ENCODE results near the gene EML2.
"Not testable (repeated sequence)": the region's sequence is repeated elsewhere in the genome, so short reads cannot be mapped to it uniquely, and the experiment has no call there.

The EML2 gene

GRCh38 chr19:45615795-45616703 is 23.1 kb downstream of the EML2 start:
- peak; percentile 92 for DNase-seq (ENCODE audit: low read depth)
- no peak overlapping the region for H3K4me3 ChIP-seq (replicated peaks; ENCODE audit: low read depth, low read length)

GRCh38 chr19:45615056-45615455 is 24.1 kb downstream of the EML2 start:
- not testable (repeated sequence) for H3K4me3 ChIP-seq (replicated peaks; ENCODE audit: low read depth, low read length); DNase-seq (ENCODE audit: low read depth)

More at GRCh38 chr19:45615795-45616703, 23.1 kb downstream of the EML2 start:
- TF ChIP-seq CTCF (IDR thresholded peaks at IDR 0.05; ENCODE audit: low read length, missing control alignments): no peak

GRCh38 chr19:45613926-45614725 is 25.1 kb downstream of the EML2 start:
- H3K4me3 ChIP-seq (replicated peaks; ENCODE audit: low read depth, low read length): no peak overlapping the region
- no peak for TF ChIP-seq CTCF (IDR thresholded peaks at IDR 0.05; ENCODE audit: low read length, missing control alignments)
- peak; percentile 91 for DNase-seq (ENCODE audit: low read depth)

GRCh38 chr19:45608948-45609347 is 30.2 kb downstream of the EML2 start:
- TF ChIP-seq CTCF (IDR thresholded peaks at IDR 0.05; ENCODE audit: low read length, missing control alignments): no peak
- no peak overlapping the region for H3K4me3 ChIP-seq (replicated peaks; ENCODE audit: low read depth, low read length)
- DNase-seq (ENCODE audit: low read depth): no peak

- DNase-seq (ENCODE audit: low read depth): peak; percentile 80
- TF ChIP-seq CTCF (IDR thresholded peaks at IDR 0.05; ENCODE audit: low read length, missing control alignments): peak; percentile 88
- peak overlapping the region; percentile 19 for H3K4me3 ChIP-seq (replicated peaks; ENCODE audit: low read depth, low read length)
Observed at GRCh38 chr19:45607071-45608029, 31.8 kb downstream of the EML2 start.

- peak within 1 kb of the TSS; percentile 80 for H3K4me3 ChIP-seq (replicated peaks; ENCODE audit: low read depth, low read length)
- no peak for TF ChIP-seq CTCF (IDR thresholded peaks at IDR 0.05; ENCODE audit: low read length, missing control alignments)
- peak; percentile 48 for DNase-seq (ENCODE audit: low read depth)
Observed at GRCh38 chr19:45601524-45602374, 37.4 kb downstream of the EML2 start, which contains the start of gene GPR4. GPR4 (minus strand) TSS chr19:45602212; CDS start chr19:45591866, 10,346 bp downstream.

Measured in fibroblast of pulmonary artery (primary cell).